ACC112 (cell line): ENCODE measurements around the gene SV2A.
"Not testable (repeated sequence)": the region's sequence is repeated elsewhere in the genome, so short reads cannot be mapped to it uniquely, and the experiment has no call there.

ENCODE experiments used
- H2AFZ ChIP-seq: fragments of 200-600 bp; sonication (generic); one replicate; pipeline ENCODE4 v1.6.0; 2017; ENCODE audit warnings: antibody characterized with exemption, low read length; ENCODE audit not compliant: unreplicated experiment
- H3K27ac ChIP-seq: fragments of 200-600 bp; sonication (generic); 2 replicates; pipeline ENCODE4 v1.5.1; 2014; ENCODE audit warnings: low read depth, mild to moderate bottlenecking, antibody characterized with exemption, low read length, moderate library complexity
- H3K27me3 ChIP-seq: fragments of 200-600 bp; sonication (generic); 2 replicates; pipeline ENCODE4 v1.6.1; 2014; ENCODE audit warnings: mild to moderate bottlenecking, antibody characterized with exemption, low read length, moderate library complexity, mixed read lengths; ENCODE audit not compliant: insufficient read depth
- H3K36me3 ChIP-seq: fragments of 200-600 bp; sonication (generic); 2 replicates; pipeline ENCODE4 v1.6.1; 2016; ENCODE audit warnings: mild to moderate bottlenecking, antibody characterized with exemption, low read length, moderate library complexity, mixed read lengths; ENCODE audit not compliant: insufficient read depth
- H3K4me1 ChIP-seq: fragments of 200-600 bp; sonication (generic); one replicate; pipeline ENCODE4 v1.6.1; 2016; ENCODE audit warnings: low read length, mixed read lengths; ENCODE audit not compliant: insufficient read depth, unreplicated experiment, control insufficient read depth
- H3K4me3 ChIP-seq: fragments of 200-600 bp; sonication (generic); 2 replicates; pipeline ENCODE4 v1.5.1; 2014; ENCODE audit warnings: mild to moderate bottlenecking, low read depth, low read length
- H3K79me2 ChIP-seq: fragments of 200-600 bp; sonication (generic); one replicate; pipeline ENCODE4 v1.6.0; 2016; ENCODE audit warnings: low read length; ENCODE audit not compliant: control insufficient read depth, unreplicated experiment, insufficient read depth

The SV2A gene

DNA sequence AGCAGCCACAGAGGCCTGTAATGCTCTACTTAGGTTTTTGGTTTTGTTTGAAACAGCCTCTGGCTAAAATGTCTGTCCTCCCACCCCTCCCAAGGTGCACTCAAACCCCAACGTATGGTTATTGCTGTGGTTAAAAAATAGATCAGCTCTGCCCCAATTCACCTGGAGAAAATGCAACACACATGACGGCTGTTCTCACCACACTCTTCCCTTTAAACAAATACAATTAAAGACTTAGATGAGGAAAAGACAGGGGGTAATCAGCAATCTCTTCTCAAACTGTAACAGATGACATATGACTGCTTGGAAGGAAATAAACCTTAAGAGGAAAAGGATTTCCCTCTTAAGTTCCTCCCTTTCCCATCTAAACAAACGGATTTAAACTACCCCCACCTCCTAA is 25.2 kb upstream of the SV2A start:
- Histone ChIP-seq H3K4me3 (no peak overlapping the region), H3K27me3 (no peaks in the 10 kb centered on the region), H3K79me2 (no peaks in the 10 kb centered on the region), H3K27ac (no peak overlapping the region), H3K4me1 (peaks cover 23% of the 10 kb centered on the region), H3K36me3 (peaks cover 3% of the 10 kb centered on the region; the same call in 1 of the 2 replicates), H2AFZ (no peak overlapping the region)

DNA sequence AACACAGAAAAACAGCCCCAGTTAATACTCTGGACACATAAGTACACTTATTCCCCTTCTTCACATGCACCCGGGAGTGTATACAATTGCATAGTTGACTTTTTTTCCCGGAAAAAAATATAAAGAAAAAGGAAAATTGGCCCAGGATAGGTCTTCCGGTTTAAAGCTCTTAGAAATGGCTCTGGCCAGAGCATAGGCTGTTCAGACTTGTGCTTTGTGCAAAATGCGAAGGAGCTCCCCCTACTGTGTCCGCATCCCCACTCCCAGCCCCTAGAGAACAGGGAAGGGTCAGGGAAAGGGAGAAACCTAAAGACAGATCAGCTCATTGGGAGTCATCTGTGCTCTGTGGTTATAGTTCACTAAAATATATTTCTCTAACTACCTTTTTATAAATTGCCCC is 24.6 kb upstream of the SV2A start:
- Histone ChIP-seq H3K27ac (no peak overlapping the region), H3K4me3 (no peak overlapping the region), H3K79me2 (no peaks in the 10 kb centered on the region), H3K4me1 (peaks cover 30% of the 10 kb centered on the region), H3K36me3 (peaks cover 3% of the 10 kb centered on the region; the same call in 1 of the 2 replicates), H2AFZ (no peak overlapping the region), H3K27me3 (no peaks in the 10 kb centered on the region)

DNA sequence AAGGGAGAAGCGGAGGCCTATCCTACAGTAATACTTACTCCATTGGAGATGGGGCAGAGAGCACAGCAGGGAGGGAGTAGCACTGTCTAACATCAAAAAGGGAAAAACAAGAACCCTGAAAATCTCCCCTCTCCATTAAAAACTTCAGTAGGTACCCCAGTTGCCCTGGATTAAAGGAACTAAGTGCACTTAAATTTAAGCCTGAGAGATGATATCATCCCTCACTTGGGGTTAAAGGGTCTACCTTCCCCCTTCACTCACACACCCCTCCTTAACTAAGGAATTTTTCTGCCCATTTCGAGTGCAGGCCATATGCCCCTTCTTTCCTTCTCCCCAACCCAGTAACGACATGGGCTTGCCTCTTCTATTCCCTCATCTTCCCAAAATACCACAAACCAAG is 22.8 kb upstream of the SV2A start:
- Histone ChIP-seq H2AFZ (no peak overlapping the region), H3K27me3 (no peaks in the 10 kb centered on the region), H3K27ac (0 out of 2 replicates have a peak overlapping the region, but pooled peaks have one; percentile 51), H3K79me2 (peaks cover 11% of the 10 kb centered on the region), H3K4me3 (no peak overlapping the region), H3K4me1 (peaks cover 42% of the 10 kb centered on the region), H3K36me3 (peaks cover 2% of the 10 kb centered on the region; the same call in 1 of the 2 replicates)

DNA sequence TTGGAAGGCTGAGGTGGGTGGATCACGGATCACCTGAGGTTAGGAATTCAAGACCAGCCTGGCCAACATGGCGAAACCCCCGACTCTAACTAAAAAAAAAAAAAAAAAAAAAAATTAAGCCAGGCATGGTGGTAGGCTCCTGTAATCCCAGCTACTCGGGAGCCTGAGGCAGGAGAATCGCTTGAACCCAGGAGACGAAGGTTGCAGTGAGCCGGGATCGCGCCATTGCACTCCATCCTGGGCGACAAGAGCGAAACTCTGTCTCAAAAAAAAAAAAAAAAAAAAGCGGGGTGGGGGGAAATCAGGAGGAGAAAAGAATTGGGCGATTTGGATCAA is 21.0 kb upstream of the SV2A start:
- Histone ChIP-seq H3K79me2 (peaks cover 11% of the 10 kb centered on the region), H3K27ac (peak overlapping the region; percentile 51; the same call in 1 of the 2 replicates), H3K4me3 (peak overlapping the region; percentile 52), H3K4me1 (peaks cover 44% of the 10 kb centered on the region)
- H3K27me3 ChIP-seq, H2AFZ ChIP-seq, H3K36me3 ChIP-seq: not testable (repeated sequence)

DNA sequence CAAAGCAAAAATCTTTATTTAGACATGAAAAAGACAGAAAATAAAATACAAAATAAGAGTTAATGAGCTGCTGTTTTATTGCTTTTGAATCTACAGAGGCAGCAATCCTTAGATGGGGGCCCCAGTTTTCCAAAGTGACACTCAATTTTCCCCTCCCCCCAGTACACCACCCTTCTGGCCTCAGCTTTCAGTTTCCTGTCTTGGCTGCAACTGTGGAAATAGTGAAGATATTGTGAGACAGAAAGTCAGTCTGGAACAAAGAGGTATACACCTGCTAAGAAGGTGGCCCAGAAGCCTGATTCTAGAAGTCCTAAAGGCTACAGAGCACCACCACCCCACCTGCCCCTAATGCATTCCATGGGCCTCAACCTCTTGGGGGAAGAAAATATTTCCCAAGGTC is 20.1 kb upstream of the SV2A start:
- H3K79me2 ChIP-seq = peaks cover 11% of the 10 kb centered on the region
- peak overlapping the region; percentile 20; the same call in 1 of the 2 replicates for H3K27ac ChIP-seq
- H3K4me1 ChIP-seq = peaks cover 44% of the 10 kb centered on the region
- peak overlapping the region; percentile 86 for H3K4me3 ChIP-seq
- H3K27me3 ChIP-seq = no peaks in the 10 kb centered on the region
- H3K36me3 ChIP-seq = no peaks in the 10 kb centered on the region
- H2AFZ ChIP-seq = no peak overlapping the region

DNA sequence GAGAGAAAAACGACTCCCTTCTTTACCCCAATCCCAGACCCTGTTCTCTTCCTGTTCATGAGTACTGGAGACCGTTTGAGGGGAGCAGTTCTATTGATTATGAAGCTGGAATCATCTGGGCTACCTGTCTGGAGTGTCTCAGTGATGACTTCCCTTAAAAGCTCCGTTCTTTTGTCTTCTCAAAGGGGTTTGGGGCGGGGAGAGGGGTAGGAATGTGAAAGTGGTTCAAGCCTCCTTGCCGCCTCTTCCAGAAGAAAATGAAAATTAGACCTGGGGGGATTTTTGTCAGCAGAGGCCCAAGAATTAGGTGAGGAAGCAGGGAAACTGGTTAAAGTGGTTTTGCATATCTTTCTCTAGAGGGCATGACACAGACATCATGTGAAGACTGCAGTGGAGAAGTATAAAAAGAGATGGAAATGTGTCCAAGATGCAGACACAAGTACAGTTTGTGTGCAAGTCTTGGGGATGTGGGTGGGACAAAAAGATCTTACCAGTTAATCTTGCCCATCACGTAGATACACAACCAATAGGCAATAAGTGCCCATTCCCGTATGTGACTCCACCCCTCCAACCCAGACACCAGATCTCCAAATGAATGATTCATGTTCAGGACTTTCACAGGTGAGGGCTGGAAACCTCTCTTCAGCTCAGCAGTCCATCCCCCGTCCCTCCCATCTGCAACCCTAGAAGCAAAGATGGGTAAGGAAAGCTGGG is 19.5 kb upstream of the SV2A start:
- H3K4me3 ChIP-seq = peak overlapping the region; percentile 86

DNA sequence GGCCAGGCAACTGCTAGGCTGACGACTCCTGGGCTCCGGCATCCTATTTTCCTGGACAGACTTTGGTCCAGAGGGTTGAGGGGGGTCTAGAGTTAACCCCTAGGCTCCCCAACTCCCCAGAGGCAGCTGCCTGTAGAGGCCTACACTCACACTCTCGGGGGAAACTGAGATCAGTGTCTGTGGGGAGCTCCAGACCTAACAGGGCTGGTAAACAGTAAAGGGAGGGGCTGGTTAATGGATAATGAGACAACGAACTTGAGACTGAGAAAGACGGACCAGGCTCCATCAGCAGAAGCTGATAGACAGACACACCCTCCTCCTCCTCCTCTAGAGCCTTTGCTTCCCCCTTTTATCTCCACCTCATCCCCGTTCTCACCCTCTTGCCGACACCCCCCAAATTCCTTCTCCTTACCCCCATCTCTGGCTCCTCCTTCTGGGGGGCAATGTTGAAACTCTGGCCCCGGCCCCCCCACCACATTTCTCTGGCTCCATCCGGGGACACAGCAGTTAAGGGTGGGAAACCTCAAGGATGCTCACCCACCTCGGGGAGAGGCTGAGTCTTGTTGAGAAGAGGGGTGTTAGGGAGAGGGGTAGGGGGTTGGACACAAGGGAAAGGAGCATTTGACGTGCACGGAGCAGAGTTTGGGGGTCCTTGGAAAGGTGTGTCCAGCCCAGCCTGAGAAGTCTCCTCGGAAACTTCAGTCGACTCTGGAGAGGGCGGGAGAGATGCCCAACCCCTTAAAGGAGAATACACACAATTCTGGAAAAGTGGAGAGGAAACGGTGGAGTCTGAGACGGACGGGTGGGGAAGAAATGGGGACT is 18.7 kb upstream of the SV2A start, which contains the start of gene MTMR11:
Gene MTMR11, minus strand, starts transcription at position 710 of the 822 bp plus-strand sequence. Its CDS starts 232 bp downstream, at position 478.
- peak within 1 kb of the TSS; percentile 89 for H2AFZ ChIP-seq
- peak within 1 kb of the TSS; percentile 86 for H3K4me3 ChIP-seq
- H3K4me1 ChIP-seq = peaks cover 49% of the 10 kb centered on the region
- no peaks in the 10 kb centered on the region for H3K36me3 ChIP-seq
- H3K27ac ChIP-seq = peak within 1 kb of the TSS; percentile 29; the same call in 1 of the 2 replicates
- peaks cover 11% of the 10 kb centered on the region for H3K79me2 ChIP-seq
- no peaks in the 10 kb centered on the region for H3K27me3 ChIP-seq

More for the DNA sequence above, 19.5 kb upstream of the SV2A start:
- Histone ChIP-seq H3K79me2 (peaks cover 11% of the 10 kb centered on the region), H3K27ac (peak overlapping the region; percentile 29; the same call in 1 of the 2 replicates), H3K27me3 (no peaks in the 10 kb centered on the region), H3K4me1 (peaks cover 44% of the 10 kb centered on the region), H2AFZ (peak overlapping the region; percentile 89), H3K36me3 (no peaks in the 10 kb centered on the region)

DNA sequence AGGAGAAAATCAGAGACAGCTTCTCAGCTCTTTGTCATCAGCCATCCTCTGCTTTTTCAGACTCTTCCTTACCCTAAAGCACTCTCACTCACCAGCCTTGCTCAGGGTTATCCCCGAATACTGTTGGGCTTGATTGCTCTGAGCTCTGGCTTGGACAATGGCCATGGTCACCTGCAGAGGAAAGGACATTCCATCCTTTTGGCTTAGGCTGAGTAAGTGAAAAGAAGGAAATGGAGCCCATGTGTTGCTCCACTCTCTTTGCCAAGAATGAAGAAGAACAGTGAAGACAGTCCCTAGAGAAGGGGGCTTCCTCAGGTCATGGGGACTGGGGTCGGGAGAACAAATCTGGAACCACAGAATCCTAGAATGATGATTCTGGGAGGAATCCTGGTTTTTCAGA is 16.7 kb upstream of the SV2A start:
- no peaks in the 10 kb centered on the region for H3K27me3 ChIP-seq
- no peak overlapping the region for H2AFZ ChIP-seq
- no peaks in the 10 kb centered on the region; the same call in 1 of the 2 replicates for H3K36me3 ChIP-seq
- H3K79me2 ChIP-seq = peaks cover 11% of the 10 kb centered on the region
- H3K27ac ChIP-seq = no peak overlapping the region
- H3K4me3 ChIP-seq = no peak overlapping the region
- H3K4me1 ChIP-seq = peaks cover 46% of the 10 kb centered on the region

DNA sequence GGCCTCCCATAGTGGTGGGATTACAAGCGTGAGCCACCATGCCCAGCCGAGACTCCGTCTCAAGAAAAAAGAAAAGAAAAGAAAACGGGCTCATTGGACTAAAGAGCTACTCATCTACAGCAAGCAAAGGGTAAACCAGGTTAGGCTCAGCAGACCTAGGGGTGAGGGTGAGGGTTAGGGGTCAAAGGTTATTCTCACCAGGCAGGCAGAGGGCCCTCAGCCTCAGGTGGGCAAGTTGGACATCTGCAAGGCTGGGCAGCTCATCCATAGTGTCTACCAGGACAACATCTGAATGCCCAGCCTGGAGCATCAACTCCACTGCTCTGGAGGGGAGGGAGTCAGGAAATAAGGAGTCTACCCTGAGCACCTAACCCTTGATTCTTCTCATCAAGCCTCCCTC is 15.6 kb upstream of the SV2A start:
- Histone ChIP-seq H3K27ac (no peak overlapping the region), H3K79me2 (peaks cover 11% of the 10 kb centered on the region), H2AFZ (no peak overlapping the region), H3K27me3 (no peaks in the 10 kb centered on the region), H3K4me1 (peaks cover 44% of the 10 kb centered on the region), H3K36me3 (no peaks in the 10 kb centered on the region; the same call in 1 of the 2 replicates), H3K4me3 (no peak overlapping the region)

DNA sequence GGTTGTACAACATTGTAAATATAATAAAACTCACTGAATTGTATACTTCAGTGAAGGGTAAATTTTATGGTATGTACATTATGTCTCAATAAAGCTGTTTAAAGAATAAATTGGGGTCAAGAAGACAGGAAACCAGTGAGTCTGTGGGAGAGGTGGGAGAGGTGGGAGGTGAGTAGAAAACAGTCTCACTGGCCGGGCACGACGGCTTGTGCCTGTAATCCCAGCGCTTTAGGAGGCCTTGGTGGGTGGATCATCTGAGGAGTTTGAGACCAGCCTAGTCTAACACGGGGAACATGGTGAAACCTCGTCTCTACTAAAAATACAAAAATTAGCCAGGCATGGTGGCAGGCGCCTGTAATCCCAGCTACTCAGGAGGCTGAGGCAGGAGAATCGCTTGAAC is 14.8 kb upstream of the SV2A start:
- no peaks in the 10 kb centered on the region for H3K27me3 ChIP-seq
- no peak overlapping the region for H2AFZ ChIP-seq
- peaks cover 38% of the 10 kb centered on the region for H3K4me1 ChIP-seq
- no peak overlapping the region for H3K27ac ChIP-seq
- peaks cover 12% of the 10 kb centered on the region for H3K79me2 ChIP-seq
- no peaks in the 10 kb centered on the region; the same call in 1 of the 2 replicates for H3K36me3 ChIP-seq
- no peak overlapping the region for H3K4me3 ChIP-seq
